SKM-1 treated with dmso at 0.1 percent for 144 hours (cell line): ENCODE results near the gene BMAL2.

Experiments
- DNase-seq: peaks from one replicate; lab custom pipeline; 2025; ENCODE audit not compliant: unreplicated experiment; lab: John Stamatoyannopoulos, UW

Gene BMAL2

GRCh38 chr12:27355486-27355885, 22.9 kb downstream of the BMAL2 start:
- no peak for DNase-seq

- no peak for DNase-seq
These were observed 23.3 kb downstream of the BMAL2 start for GRCh38 chr12:27355979-27356378.

GRCh38 chr12:27359578-27360340, 27.1 kb downstream of the BMAL2 start:
- DNase-seq: no peak

GRCh38 chr12:27361372-27361771, 28.7 kb downstream of the BMAL2 start:
- DNase-seq: no peak

- DNase-seq: no peak
These were observed 34.0 kb downstream of the BMAL2 start for GRCh38 chr12:27366621-27367020.

GRCh38 chr12:27367078-27367477, 34.4 kb downstream of the BMAL2 start:
- DNase-seq: no peak

- no peak for DNase-seq
These were observed 49.6 kb downstream of the BMAL2 start for GRCh38 chr12:27382171-27382795.
